ENCODE data around the gene DCHS1. TPM values are rescaled to one million over a fixed set of nuclear protein-coding genes. Genes with fewer than 3 reads are reported as not detected.

Gene DCHS1
- polyA plus RNA-seq, 2 of the 4 experiments (the other 2 are of a cell fraction) = 0.06 TPM

GRCh38 chr11:6622261-6623171, 33.1 kb downstream of the DCHS1 start:
- POLR2A ChIA-PET = interaction anchor here (1.0 kb wide), 1 partner anchor 61 kb away, joined by 3 read pairs; the partner anchor contains the start of gene MRPL17
- no peak for ATAC-seq
- H3K27ac ChIP-seq = no peak overlapping the region
- H3K4me2 ChIP-seq = no peak overlapping the region
- no peak for DNase-seq (ENCODE audit: low read depth in 1 of 2, low spot score in 1 of 2)
- FAIRE-seq = no peak
- WGBS (ENCODE audit: missing lambda C conversion rate) = 71% methylated on average over 14 of the region's 24 CpGs
- CTCF ChIA-PET = interaction anchor here (1.1 to 3.8 kb wide), 7 partner anchors 10 to 92 kb away, joined by 3 to 15 read pairs (median 4); partner anchors contain the start of genes MRPL17 and TAF10
- H3K4me3 ChIP-seq = no peak overlapping the region
- TF ChIP-seq HMGXB4 (CRISPR knock-in tag; IDR thresholded peaks at IDR 0.05; ENCODE audit: borderline replicate concordance) = no peak
- TF ChIP-seq EHF (CRISPR knock-in tag; IDR thresholded peaks at IDR 0.05) = no peak
- TF ChIP-seq NR3C1 (IDR thresholded peaks at IDR 0.05) = no peak
- no peak for TF ChIP-seq HDAC2 (IDR thresholded peaks at IDR 0.05)
- no peak for TF ChIP-seq TFCP2L1 (CRISPR knock-in tag; IDR thresholded peaks at IDR 0.05)
- no peaks in the 10 kb centered on the region for H3K9me3 ChIP-seq
- H3K4me1 ChIP-seq = peaks cover 12% of the 10 kb centered on the region; the same call in 2 of the 3 replicates

DNA sequence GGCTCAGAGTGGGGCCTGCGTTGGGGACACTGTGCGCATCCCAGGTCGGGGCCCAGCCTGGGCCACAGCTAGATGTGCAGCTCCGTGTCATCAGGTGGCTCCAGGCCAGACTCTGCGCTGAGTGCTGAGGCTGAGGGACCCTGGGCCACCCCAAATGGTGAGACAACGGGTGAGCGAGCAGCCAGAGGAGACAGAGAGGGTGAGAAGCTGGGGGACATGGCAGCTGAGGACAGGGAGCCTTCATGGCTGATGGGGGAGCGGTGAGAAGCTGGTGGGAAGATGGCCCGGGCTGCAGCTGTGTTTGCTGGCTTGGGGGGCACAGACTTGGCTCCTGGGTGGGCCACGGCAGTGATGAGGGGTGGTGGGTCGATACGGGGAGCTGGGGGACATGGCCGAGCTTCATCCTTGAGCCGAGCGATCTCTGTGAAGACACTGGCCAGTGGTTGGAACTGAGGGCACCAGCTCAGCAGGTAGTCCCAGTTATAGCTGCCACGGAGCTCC, 33.8 kb downstream of the DCHS1 start:
- CTCF ChIA-PET = interaction anchor here (0.6 to 3.8 kb wide), 9 partner anchors 9 to 91 kb away, joined by 3 to 19 read pairs (median 4); partner anchors contain the start of genes MRPL17 and TAF10
- 54% methylated on average over 11 of the region's 16 CpGs for WGBS (ENCODE audit: missing lambda C conversion rate)
- FAIRE-seq (no peak), DNase-seq (ENCODE audit: low read depth in 1 of 2, low spot score in 1 of 2) (no peak), ATAC-seq (no peak)
- Histone ChIP-seq H3K4me1 (peaks cover 12% of the 10 kb centered on the region; the same call in 2 of the 3 replicates), H3K9me3 (no peaks in the 10 kb centered on the region), H3K4me3 (no peak overlapping the region), H3K4me2 (no peak overlapping the region), H3K27ac (no peak overlapping the region)
- POLR2A ChIA-PET = interaction anchor here (1.0 kb wide), 1 partner anchor 61 kb away, joined by 3 read pairs; the partner anchor contains the start of gene MRPL17
- TF ChIP-seq FOSL2 (IDR thresholded peaks at IDR 0.05) (no peak), FOSL2 (CRISPR knock-in tag; IDR thresholded peaks at IDR 0.05) (no peak), SREBF2 (IDR thresholded peaks at IDR 0.05) (no peak), ZNF302 (CRISPR knock-in tag; IDR thresholded peaks at IDR 0.05) (no peak), MAFK (IDR thresholded peaks at IDR 0.05; ENCODE audit: partially characterized antibody) (no peak), RAD21 (conservative IDR thresholded peaks at IDR 0.05 in 1 of 2, IDR thresholded peaks at IDR 0.05 in 1 of 2) (no peak), MAZ (IDR thresholded peaks at IDR 0.05; ENCODE audit: borderline replicate concordance, low read depth, low read length) (no peak), CBX2 (IDR thresholded peaks at IDR 0.05; ENCODE audit: borderline replicate concordance, low read depth) (no peak), USF2 (IDR thresholded peaks at IDR 0.05) (no peak)
- TF ChIP-seq, protein P1, sequence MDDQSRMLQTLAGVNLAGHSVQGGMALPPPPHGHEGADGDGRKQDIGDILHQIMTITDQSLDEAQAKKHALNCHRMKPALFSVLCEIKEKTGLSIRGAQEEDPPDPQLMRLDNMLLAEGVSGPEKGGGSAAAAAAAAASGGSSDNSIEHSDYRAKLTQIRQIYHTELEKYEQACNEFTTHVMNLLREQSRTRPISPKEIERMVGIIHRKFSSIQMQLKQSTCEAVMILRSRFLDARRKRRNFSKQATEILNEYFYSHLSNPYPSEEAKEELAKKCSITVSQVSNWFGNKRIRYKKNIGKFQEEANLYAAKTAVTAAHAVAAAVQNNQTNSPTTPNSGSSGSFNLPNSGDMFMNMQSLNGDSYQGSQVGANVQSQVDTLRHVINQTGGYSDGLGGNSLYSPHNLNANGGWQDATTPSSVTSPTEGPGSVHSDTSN (IDR thresholded peaks at IDR 0.05) = no peak

GRCh38 chr11:6620636-6621035, 35.0 kb downstream of the DCHS1 start:
- Histone ChIP-seq H3K4me2 (no peak overlapping the region), H3K4me1 (peaks cover 12% of the 10 kb centered on the region; the same call in 2 of the 3 replicates), H3K9me3 (no peaks in the 10 kb centered on the region), H3K27ac (no peak overlapping the region), H3K4me3 (no peak overlapping the region)
- 82% methylated on average over 1 of the region's 1 CpG for WGBS (ENCODE audit: missing lambda C conversion rate)
- no peak for ATAC-seq
- POLR2A ChIA-PET = no interaction called here
- no peak for FAIRE-seq
- CTCF ChIA-PET = interaction anchor here (0.6 to 3.8 kb wide), 8 partner anchors 8 to 260 kb away, joined by 3 to 19 read pairs (median 4); partner anchors contain the start of genes MRPL17 and TAF10
- DNase-seq (ENCODE audit: low read depth in 1 of 2, low spot score in 1 of 2) = no peak
- TF ChIP-seq POLR2AphosphoS2 (conservative IDR thresholded peaks at IDR 0.05; ENCODE audit: low read length) (no peak), HOXB5 (CRISPR knock-in tag; IDR thresholded peaks at IDR 0.05) (no peak), CEBPB (IDR thresholded peaks at IDR 0.05) (no peak), BHLHE40 (IDR thresholded peaks at IDR 0.05; ENCODE audit: low read depth, low read length) (no peak), ZSCAN20 (CRISPR knock-in tag; IDR thresholded peaks at IDR 0.05) (no peak), CTCF (IDR thresholded peaks at IDR 0.05) (no peak), RAD21 (conservative IDR thresholded peaks at IDR 0.05 in 1 of 2, IDR thresholded peaks at IDR 0.05 in 1 of 2) (no peak), HDAC2 (IDR thresholded peaks at IDR 0.05) (no peak), NFE2L2 (conservative IDR thresholded peaks at IDR 0.05; ENCODE audit: low read length) (no peak), USF2 (IDR thresholded peaks at IDR 0.05) (no peak), GATA3 (IDR thresholded peaks at IDR 0.05; ENCODE audit: borderline replicate concordance) (no peak), FOSB (CRISPR knock-in tag; IDR thresholded peaks at IDR 0.05) (no peak), KDM1A (IDR thresholded peaks at IDR 0.05; ENCODE audit: low read depth) (no peak)
- TF ChIP-seq, protein P2, sequence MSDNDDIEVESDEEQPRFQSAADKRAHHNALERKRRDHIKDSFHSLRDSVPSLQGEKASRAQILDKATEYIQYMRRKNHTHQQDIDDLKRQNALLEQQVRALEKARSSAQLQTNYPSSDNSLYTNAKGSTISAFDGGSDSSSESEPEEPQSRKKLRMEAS (IDR thresholded peaks at IDR 0.05) = no peak

All from A549 (cell line).